Peyer's patch (tissue), 4 donors: ENCODE data around the gene GNG2. TPM values are rescaled to one million over a fixed set of nuclear protein-coding genes. Genes with fewer than 3 reads are reported as not detected.

Experiments used
- DNase-seq, 3 donors: peaks; one replicate each; pipeline ENCODE4 v3.0.0-alpha.2; 2017 to 2019
- H3K27ac ChIP-seq, 4 donors: fragments of 200-600 bp; sonication (generic); one replicate each; pipeline ENCODE4 v1.5.1; 2016 to 2019
- H3K27me3 ChIP-seq, 2 donors: fragments of 200-600 bp; sonication (generic); one replicate each; pipeline ENCODE4 v1.5.1; 2019
- H3K36me3 ChIP-seq, 3 donors: fragments of 200-600 bp; sonication (generic); one replicate each; pipeline ENCODE4 v1.5.1; 2016 to 2019
- H3K4me1 ChIP-seq, 4 donors: fragments of 200-600 bp; sonication (generic); one replicate each; pipeline ENCODE4 v1.5.1; 2016 to 2019
- H3K4me3 ChIP-seq, 4 donors: fragments of 200-600 bp; sonication (generic); 1 replicate in 3 of 4; 2 replicates in 1 of 4; pipeline ENCODE4 v1.5.1; 2016 to 2019; ENCODE audit warnings: mild to moderate bottlenecking in 1 of 4
- H3K9me3 ChIP-seq, 4 donors: fragments of 200-600 bp; sonication (generic); one replicate each; pipeline ENCODE4 v1.5.1; 2016 to 2019; ENCODE audit warnings: mild to moderate bottlenecking in 1 of 4
- CTCF ChIP-seq, 6 experiments: fragments of 450-650 bp in 4 of 6; fragments of 200-600 bp in 2 of 6; sonication (generic) in 1 of 6; IDR thresholded peaks; one replicate each; pipeline ENCODE4 v1.5.1; 2017 to 2019; ENCODE audit warnings: antibody characterized with exemption in 6 of 6, mild to moderate bottlenecking in 3 of 6, moderate library complexity in 1 of 6
- POLR2A ChIP-seq, 2 donors: fragments of 450-650 bp; IDR thresholded peaks; one replicate each; pipeline ENCODE4 v1.5.1; 2017; ENCODE audit warnings: antibody characterized with exemption in 2 of 2, mild to moderate bottlenecking in 2 of 2, moderate library complexity in 2 of 2
- total RNA-seq, 4 donors: library from RNA; depleted of rRNA; stranded (reverse); fragments of >200 nt; gene quantifications; one replicate each; pipeline ENCODE4 v1.1.0, GENCODE V29; 2016

GNG2 gene
- total RNA-seq, 4 donors from 2014 or later = 6.0 to 44.6 (median 9.7) TPM

GRCh38 chr14:51979088-51979709 is 118.8 kb downstream of the GNG2 start:
- Histone ChIP-seq H3K4me1 (no peaks in the 10 kb centered on the region), H3K4me3 (no peak overlapping the region), H3K9me3 (no peaks in the 10 kb centered on the region), H3K36me3 (no peaks in the 10 kb centered on the region), H3K27ac (no peak overlapping the region), H3K27me3 (no peaks in the 10 kb centered on the region)
- no peak for TF ChIP-seq POLR2A (IDR thresholded peaks at IDR 0.05)
- TF ChIP-seq CTCF (IDR thresholded peaks at IDR 0.05) = peak; percentile 68 to 96 (median 80)
- DNase-seq = peak; percentile 82 to 95 (median 85)

- no peaks in the 10 kb centered on the region for H3K36me3 ChIP-seq
- TF ChIP-seq CTCF (IDR thresholded peaks at IDR 0.05) (no peak), POLR2A (IDR thresholded peaks at IDR 0.05) (no peak)
- H3K27me3 ChIP-seq = no peaks in the 10 kb centered on the region
- no peak for DNase-seq
- H3K27ac ChIP-seq = no peak overlapping the region
- H3K9me3 ChIP-seq = no peaks in the 10 kb centered on the region
- no peaks in the 10 kb centered on the region for H3K4me1 ChIP-seq
- H3K4me3 ChIP-seq = no peak overlapping the region
These were observed 120.9 kb downstream of the GNG2 start for GRCh38 chr14:51981218-51981854.

GRCh38 chr14:51988221-51988620 is 127.8 kb downstream of the GNG2 start:
- H3K27me3 ChIP-seq = no peaks in the 10 kb centered on the region
- peaks cover 0 to 20% (median 0%) of the 10 kb centered on the region in 3 donors for H3K36me3 ChIP-seq
- H3K27ac ChIP-seq = no peak overlapping the region
- H3K4me1 ChIP-seq = peaks cover 0 to 12% (median 0%) of the 10 kb centered on the region in 4 donors
- TF ChIP-seq POLR2A (IDR thresholded peaks at IDR 0.05) = no peak
- H3K4me3 ChIP-seq = no peak overlapping the region
- DNase-seq = no peak
- H3K9me3 ChIP-seq = no peaks in the 10 kb centered on the region

GRCh38 chr14:51989293-51990234 is 129.2 kb downstream of the GNG2 start, which contains the start of gene RTRAF:
TSS of gene RTRAF (plus strand) at chr14:51989546. CDS start at chr14:51989640, 94 bp downstream.
- no peaks in the 10 kb centered on the region for H3K27me3 ChIP-seq
- peak; percentile 88 to 97 (median 96) for DNase-seq
- peak within 1 kb of the TSS; percentile 81 to 93 (median 86) for H3K27ac ChIP-seq
- H3K4me1 ChIP-seq = peaks cover 0 to 12% (median 0%) of the 10 kb centered on the region in 4 donors
- no peaks in the 10 kb centered on the region for H3K9me3 ChIP-seq
- peaks cover 0 to 28% (median 0%) of the 10 kb centered on the region in 3 donors for H3K36me3 ChIP-seq
- H3K4me3 ChIP-seq = peak within 1 kb of the TSS; percentile 74 to 99 (median 84)
- TF ChIP-seq CTCF (IDR thresholded peaks at IDR 0.05) (peak in 1 of 6 experiments; percentile 10), POLR2A (IDR thresholded peaks at IDR 0.05) (peak; percentile 66 to 87)

GRCh38 chr14:51990488-51990887 is 130.1 kb downstream of the GNG2 start:
- no peak for TF ChIP-seq CTCF (IDR thresholded peaks at IDR 0.05)
- no peak for TF ChIP-seq POLR2A (IDR thresholded peaks at IDR 0.05)
- H3K4me1 ChIP-seq = peaks cover 0 to 12% (median 0%) of the 10 kb centered on the region in 4 donors
- no peak for DNase-seq
- peaks cover 0 to 37% (median 0%) of the 10 kb centered on the region in 3 donors for H3K36me3 ChIP-seq
- no peaks in the 10 kb centered on the region for H3K27me3 ChIP-seq
- H3K4me3 ChIP-seq = peak overlapping the region in 2 of 4 donors; percentile 74 to 99
- no peak overlapping the region for H3K27ac ChIP-seq
- no peaks in the 10 kb centered on the region for H3K9me3 ChIP-seq
